H54 (cell line): ENCODE data around the gene SELENOO.

Source experiments
- DNase-seq: peaks from one replicate; pipeline ENCODE4 v3.0.0; 2011; ENCODE audit warnings: low spot score, mixed read lengths; ENCODE audit not compliant: insufficient read length
- FAIRE-seq: peaks from 3 replicates; lab custom pipeline; 2011; peaks lifted over from hg19 to GRCh38; lab: Jason Lieb, UNC
- POLR2A ChIP-seq: IDR thresholded peaks from 2 replicates; pipeline ENCODE4 v1.6.1; 2011; ENCODE audit warnings: low read depth, mild to moderate bottlenecking, low read length

Gene SELENOO

DNA sequence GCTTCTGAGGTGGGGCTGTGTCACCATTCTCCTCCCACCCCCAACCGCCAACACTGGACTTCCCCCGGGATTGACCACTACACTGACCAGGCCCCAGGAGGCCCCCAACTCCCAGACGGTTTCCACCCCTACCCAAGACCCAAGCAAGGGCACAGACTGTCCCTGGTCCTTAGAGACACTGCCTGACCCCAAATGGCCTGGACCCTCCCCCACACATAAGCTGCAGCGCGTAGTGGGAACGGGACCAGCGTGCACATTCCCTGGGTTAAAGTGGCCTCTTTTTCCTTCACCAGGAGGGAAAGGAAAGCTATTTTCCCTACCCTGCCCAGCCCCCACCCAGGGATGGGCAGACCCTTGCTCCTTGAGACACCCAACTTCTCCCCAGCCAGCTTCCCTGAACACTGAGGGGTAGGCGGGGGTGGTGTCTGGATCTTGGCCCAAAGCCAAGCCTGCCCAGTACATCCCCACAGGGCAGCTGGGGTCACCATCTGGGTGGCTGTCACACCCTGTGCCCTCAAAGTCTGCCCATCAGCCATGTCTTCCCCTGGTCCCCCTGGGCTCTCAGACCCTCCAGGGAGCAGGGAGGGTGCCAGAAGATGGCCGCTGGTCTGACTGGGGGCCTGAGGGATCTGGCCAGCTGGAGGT, 62.3 kb downstream of the SELENOO start:
- DNase-seq (no peak), FAIRE-seq (no peak)

DNA sequence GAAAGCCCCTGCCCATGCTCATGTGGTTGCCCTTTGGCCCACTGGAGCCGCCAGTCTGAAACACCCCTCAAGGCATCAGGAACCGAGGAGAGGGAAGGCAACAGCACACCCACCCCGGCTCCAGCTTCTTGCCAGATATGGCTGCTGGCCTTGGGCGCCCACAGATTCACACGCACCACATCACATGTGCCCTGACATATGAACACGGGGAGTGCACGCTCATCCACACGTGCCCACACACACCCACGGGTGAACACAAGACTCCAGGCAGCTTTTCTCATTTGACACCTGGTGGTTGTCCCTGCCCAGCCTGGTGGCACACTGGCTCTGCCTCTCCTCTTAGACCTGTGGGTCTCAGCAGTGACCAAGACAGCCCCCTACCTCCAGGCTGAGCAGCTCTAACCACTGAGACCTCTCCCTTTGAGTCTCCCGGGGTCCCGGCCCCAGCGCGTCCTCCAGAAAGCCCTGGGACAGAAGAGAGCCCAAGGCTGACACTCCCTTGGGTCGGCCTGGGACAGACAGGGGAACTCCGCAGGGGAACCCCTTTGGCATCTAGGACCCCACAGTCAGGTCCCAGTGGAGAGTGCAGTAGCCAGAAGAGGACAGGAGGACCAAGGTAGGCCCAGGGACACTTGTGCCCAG, 63.4 kb downstream of the SELENOO start:
- DNase-seq (no peak), FAIRE-seq (no peak)
- TF ChIP-seq POLR2A, result no peak

More for the DNA sequence above, 62.3 kb downstream of the SELENOO start:
- no peak for TF ChIP-seq POLR2A

DNA sequence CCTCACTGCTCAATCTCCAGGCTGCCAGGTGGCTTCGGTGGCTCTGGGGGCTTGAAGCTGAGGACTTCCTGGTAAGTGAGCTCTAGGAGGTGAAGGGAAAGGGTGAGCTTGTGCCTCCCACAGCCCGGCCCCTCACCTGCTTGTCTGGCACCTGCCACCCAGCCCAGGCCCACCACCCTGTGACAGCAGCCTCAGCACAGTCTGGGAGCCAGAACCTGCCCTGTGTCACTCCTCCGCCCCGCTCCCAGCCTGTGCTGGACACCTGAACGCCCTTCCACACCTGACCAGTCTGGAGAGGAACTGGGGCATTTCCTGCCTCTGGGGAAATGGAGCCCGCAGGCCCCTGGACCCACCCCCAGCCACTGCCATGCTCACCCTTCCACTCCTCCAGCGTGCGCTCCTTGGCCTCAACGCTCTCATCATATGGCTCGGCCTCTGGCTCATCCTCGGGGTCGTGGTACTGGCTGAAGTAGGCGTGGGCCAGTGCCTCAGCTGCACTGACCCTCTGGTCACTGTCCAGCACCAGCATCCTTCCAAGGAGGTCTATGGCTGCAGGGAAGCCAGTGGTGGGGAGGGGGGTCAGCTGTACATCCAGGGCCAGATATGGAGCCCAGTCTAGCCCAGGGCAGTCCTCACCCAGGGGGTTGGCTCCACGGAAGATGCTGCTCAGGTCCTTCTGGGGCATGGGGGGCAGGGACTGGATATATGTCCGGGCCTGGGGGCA, 64.3 kb downstream of the SELENOO start:
- DNase-seq (no peak), FAIRE-seq (no peak)
- TF ChIP-seq POLR2A, result no peak

DNA sequence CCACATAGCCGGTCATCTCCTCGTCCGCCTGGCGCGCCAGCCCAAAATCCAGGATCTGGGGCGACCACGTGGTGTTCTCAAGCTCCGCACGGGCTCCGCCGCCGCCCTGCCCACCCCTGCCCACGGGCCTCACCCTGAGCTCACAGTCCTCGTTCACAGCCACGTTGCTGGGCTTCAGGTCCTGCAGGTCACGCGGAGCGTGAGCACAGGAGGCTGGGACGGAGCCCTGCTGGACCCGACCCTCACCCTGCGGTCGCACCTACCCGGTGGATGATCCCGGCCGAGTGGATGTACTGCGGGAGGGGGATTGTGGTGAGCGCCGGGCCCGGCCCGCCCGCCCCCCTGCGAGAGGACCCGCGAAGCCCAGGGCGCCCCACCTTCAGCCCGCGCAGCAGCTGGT, 66.2 kb downstream of the SELENOO start:
- TF ChIP-seq POLR2A, result no peak
- DNase-seq, result no peak
- FAIRE-seq, result no peak
